Endothelial cell of umbilical vein (primary cell): ENCODE data around the gene SAMD4A.
A peak's percentile ranks its signal among the peaks of the same experiment; 100 is the strongest.

ENCODE experiments used
- EZH2 ChIP-seq: IDR thresholded peaks from 2 replicates; pipeline ENCODE4 v1.6.1; 2012; ENCODE audit warnings: borderline replicate concordance, low read depth, mild to moderate bottlenecking, moderate library complexity, low read length, inconsistent platforms; ENCODE audit not compliant: severe bottlenecking
- JUN ChIP-seq: IDR thresholded peaks from 2 replicates; pipeline ENCODE4 v1.6.1; 2011; ENCODE audit warnings: borderline replicate concordance, low read depth; ENCODE audit not compliant: insufficient read length, insufficient read depth
- MAX ChIP-seq: IDR thresholded peaks from 2 replicates; pipeline ENCODE4 v1.6.1; 2011; ENCODE audit not compliant: insufficient read depth, insufficient read length
- MYC ChIP-seq: IDR thresholded peaks from one replicate; pipeline ENCODE4 v1.6.1; 2011; ENCODE audit warnings: mild to moderate bottlenecking, low read depth, low read length
- POLR2A ChIP-seq: IDR thresholded peaks from 2 replicates; pipeline ENCODE4 v1.6.1; 2012; ENCODE audit warnings: low read depth, mild to moderate bottlenecking, control low read depth, low read length
- POLR2AphosphoS5 ChIP-seq: IDR thresholded peaks from 2 replicates; pipeline ENCODE4 v1.6.1; 2012; ENCODE audit warnings: low read depth, mild to moderate bottlenecking, control low read depth, low read length, moderate library complexity; ENCODE audit not compliant: insufficient read depth
- TF ChIP-seq, protein P1 (sequence below), 2 donors: IDR thresholded peaks; 1 replicate in 1 of 2; 2 replicates in 1 of 2; pipeline ENCODE4 v1.5.1; 2011; ENCODE audit warnings: low read length in 2 of 2, mild to moderate bottlenecking in 2 of 2, moderate library complexity in 2 of 2, control low read depth in 1 of 2, inconsistent platforms in 1 of 2, low read depth in 1 of 2; ENCODE audit not compliant: insufficient read depth in 1 of 2; ENCODE audit errors: extremely low read depth in 1 of 2

- TF ChIP-seq, protein P1, sequence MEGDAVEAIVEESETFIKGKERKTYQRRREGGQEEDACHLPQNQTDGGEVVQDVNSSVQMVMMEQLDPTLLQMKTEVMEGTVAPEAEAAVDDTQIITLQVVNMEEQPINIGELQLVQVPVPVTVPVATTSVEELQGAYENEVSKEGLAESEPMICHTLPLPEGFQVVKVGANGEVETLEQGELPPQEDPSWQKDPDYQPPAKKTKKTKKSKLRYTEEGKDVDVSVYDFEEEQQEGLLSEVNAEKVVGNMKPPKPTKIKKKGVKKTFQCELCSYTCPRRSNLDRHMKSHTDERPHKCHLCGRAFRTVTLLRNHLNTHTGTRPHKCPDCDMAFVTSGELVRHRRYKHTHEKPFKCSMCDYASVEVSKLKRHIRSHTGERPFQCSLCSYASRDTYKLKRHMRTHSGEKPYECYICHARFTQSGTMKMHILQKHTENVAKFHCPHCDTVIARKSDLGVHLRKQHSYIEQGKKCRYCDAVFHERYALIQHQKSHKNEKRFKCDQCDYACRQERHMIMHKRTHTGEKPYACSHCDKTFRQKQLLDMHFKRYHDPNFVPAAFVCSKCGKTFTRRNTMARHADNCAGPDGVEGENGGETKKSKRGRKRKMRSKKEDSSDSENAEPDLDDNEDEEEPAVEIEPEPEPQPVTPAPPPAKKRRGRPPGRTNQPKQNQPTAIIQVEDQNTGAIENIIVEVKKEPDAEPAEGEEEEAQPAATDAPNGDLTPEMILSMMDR (IDR thresholded peaks at IDR 0.05; ENCODE audit: extremely low read depth in 1 of 2, insufficient read depth in 1 of 2, low read depth in 1 of 2, low read length in 2 of 2): no peak
- TF ChIP-seq EZH2 (no peak), POLR2AphosphoS5 (peak; percentile 29), POLR2A (peak; percentile 54), MAX (no peak), MYC (no peak), JUN (no peak)
Measured at GRCh38 chr14:54568821-54569595, 2.1 kb downstream of the SAMD4A start.
